Stimulated activated CD4-positive, alpha-beta T cell treated with anti-CD3 and anti-CD28 coated beads, Interleukin-1b, Interleukin-23, amount 100 ng/mL, for 1 hour (primary cell): ENCODE data around the gene HEATR5B.
"Not testable (repeated sequence)": the region's sequence is repeated elsewhere in the genome, so short reads cannot be mapped to it uniquely, and the experiment has no call there.

Experiments
- DNase-seq, 2 donors: peaks; one replicate each; pipeline ENCODE4 v3.0.0-alpha.2; 2020; ENCODE audit warnings: low read depth in 2 of 2

The HEATR5B gene

DNA sequence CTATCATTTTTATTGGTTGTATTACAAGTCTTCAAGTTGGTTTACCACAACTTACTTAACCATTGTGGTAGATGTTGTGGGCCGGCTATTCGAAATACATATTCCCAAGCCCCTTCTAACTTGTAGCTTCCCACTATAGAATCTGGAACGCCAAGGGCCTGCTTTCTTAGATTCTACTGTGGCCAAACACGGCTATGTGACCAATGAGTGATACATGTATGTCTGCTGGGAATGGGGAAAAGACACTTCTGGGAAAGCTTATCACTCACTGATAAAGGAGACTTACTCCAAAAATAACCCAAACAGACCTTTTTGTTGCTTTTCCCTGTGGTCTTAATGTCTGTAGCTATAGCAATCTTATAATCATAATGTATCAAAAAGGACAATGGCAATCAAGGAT is 142.3 kb downstream of the HEATR5B start:
- no peak for DNase-seq

DNA sequence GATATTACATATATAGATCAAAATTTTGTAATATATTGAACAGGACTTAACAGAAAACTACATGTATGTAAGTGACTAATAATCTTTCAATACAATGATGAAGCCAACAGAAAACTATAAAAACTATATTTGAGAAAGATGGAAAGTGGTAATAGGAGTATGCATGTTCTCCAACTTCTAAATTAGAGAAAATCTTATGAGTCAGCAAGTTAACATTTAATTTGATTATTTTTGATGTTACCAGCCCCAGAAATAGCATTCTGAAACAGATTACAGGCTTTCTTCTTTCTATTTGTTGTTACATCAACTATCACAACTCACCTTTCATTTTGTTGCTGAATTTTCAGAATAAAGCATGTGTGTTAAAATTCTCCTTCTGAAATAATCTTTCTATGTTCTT is 147.6 kb downstream of the HEATR5B start:
- not testable (repeated sequence) for DNase-seq

DNA sequence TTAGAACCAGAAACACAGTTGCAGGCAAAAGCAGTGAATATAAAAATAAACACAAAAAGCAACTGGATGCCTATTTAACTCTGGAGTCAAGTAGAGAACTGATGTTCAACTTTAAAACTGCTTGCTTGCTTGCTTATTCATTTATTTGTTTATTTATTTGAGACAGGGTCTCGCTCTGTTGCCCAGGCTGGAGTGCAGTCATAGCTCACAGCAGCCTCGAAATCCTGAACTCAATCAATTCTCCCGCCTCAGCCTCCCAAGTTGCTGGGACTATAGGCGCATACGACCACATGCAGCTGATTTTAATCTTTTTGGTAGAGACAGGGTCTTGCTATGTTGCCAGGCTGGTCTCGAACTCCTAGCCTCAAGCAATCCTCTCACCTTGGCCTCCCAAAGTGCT is 152.5 kb downstream of the HEATR5B start:
- DNase-seq = not testable (repeated sequence)
